ENCODE results near the gene KTN1. TPM values are rescaled to one million over a fixed set of nuclear protein-coding genes. Genes with fewer than 3 reads are reported as not detected.

Gene KTN1
- polyA plus RNA-seq, 3 donors = 4.6 to 31.4 (median 17.9) TPM

- H3K36me3 ChIP-seq (replicated peaks in 1 of 2; ENCODE audit: control insufficient read depth in 1 of 2, insufficient read depth in 2 of 2, low read length in 2 of 2) = no peaks in the 10 kb centered on the region
- H3K27me3 ChIP-seq (ENCODE audit: control insufficient read depth in 2 of 2, insufficient read depth in 2 of 2, low read length in 2 of 2) = no peaks in the 10 kb centered on the region
- Mint-ChIP-seq H3K27ac (peak overlapping the region in 5 of 7 donors; percentile 61 to 83 (median 82)), H3K9me3 (no peaks in the 10 kb centered on the region), H3K4me1 (peaks cover 31% of the 10 kb centered on the region), H3K4me3 (peak overlapping the region; percentile 90 to 94), H3K36me3 (no peaks in the 10 kb centered on the region), H3K27me3 (ENCODE audit: low read depth in 3 of 3) (peaks cover 0 to 2% (median 2%) of the 10 kb centered on the region in 3 donors)
- H2AFZ ChIP-seq (ENCODE audit: insufficient read depth, low read depth, low read length, poor library complexity, severe bottlenecking) = peak overlapping the region; percentile 69
- peaks cover 60% of the 10 kb centered on the region for H3K79me2 ChIP-seq (ENCODE audit: insufficient read depth, low read length)
- peak overlapping the region; percentile 78 for H3K9ac ChIP-seq (ENCODE audit: insufficient read depth, low read length, poor library complexity, severe bottlenecking)
- no peak for DNase-seq
- no peaks in the 10 kb centered on the region for H3K9me3 ChIP-seq (replicated peaks in 1 of 2; ENCODE audit: control insufficient read depth in 1 of 2, insufficient read depth in 1 of 2, low read length in 2 of 2)
- peak overlapping the region in 1 of 2 donors; percentile 64 for H3K27ac ChIP-seq (ENCODE audit: low read depth in 1 of 2, low read length in 2 of 2)
- peaks cover 54% of the 10 kb centered on the region for H4K20me1 ChIP-seq (ENCODE audit: insufficient read depth, low read length)
- H3K4me2 ChIP-seq (replicated peaks; ENCODE audit: extremely low read depth, low read length, poor library complexity, severe bottlenecking) = peak overlapping the region; percentile 84
- intact Hi-C loops (cut with micrococcal nuclease) = no loop called here
- H3K4me3 ChIP-seq (replicated peaks in 1 of 3; ENCODE audit: low read depth in 2 of 3, low read length in 3 of 3) = peak overlapping the region; percentile 74 to 81 (median 80)
- WGBS (ENCODE audit: insufficient coverage) = 5% methylated on average over 5 of the region's 6 CpGs
- H3K4me1 ChIP-seq (ENCODE audit: control insufficient read depth in 1 of 2, insufficient read depth in 2 of 2, low read length in 2 of 2) = peaks cover 35 to 48% of the 10 kb centered on the region in 2 donors
- TF ChIP-seq CTCF (IDR thresholded peaks at IDR 0.05) = no peak
Measured at GRCh38 chr14:55581342-55581771, 1.4 kb downstream of the KTN1 start.

GRCh38 chr14:55582746-55583145, 2.7 kb downstream of the KTN1 start:
- 20% methylated on average over 1 of the region's 2 CpGs for WGBS (ENCODE audit: insufficient coverage)
- Mint-ChIP-seq H3K36me3 (no peaks in the 10 kb centered on the region), H3K4me3 (peak overlapping the region; percentile 35 to 42), H3K9me3 (no peaks in the 10 kb centered on the region), H3K4me1 (peaks cover 39% of the 10 kb centered on the region), H3K27ac (peak overlapping the region in 6 of 7 donors; percentile 25 to 64 (median 40)), H3K27me3 (ENCODE audit: low read depth in 3 of 3) (peaks cover 0 to 2% (median 2%) of the 10 kb centered on the region in 3 donors)
- H3K4me1 ChIP-seq (ENCODE audit: control insufficient read depth in 1 of 2, insufficient read depth in 2 of 2, low read length in 2 of 2) = peaks cover 35 to 48% of the 10 kb centered on the region in 2 donors
- peak overlapping the region in 1 of 2 donors; percentile 68 for H3K27ac ChIP-seq (ENCODE audit: low read depth in 1 of 2, low read length in 2 of 2)
- H3K79me2 ChIP-seq (ENCODE audit: insufficient read depth, low read length) = peaks cover 73% of the 10 kb centered on the region
- H3K4me2 ChIP-seq (replicated peaks; ENCODE audit: extremely low read depth, low read length, poor library complexity, severe bottlenecking) = peak overlapping the region; percentile 57
- no peak for TF ChIP-seq CTCF (IDR thresholded peaks at IDR 0.05)
- H2AFZ ChIP-seq (ENCODE audit: insufficient read depth, low read depth, low read length, poor library complexity, severe bottlenecking) = no peak overlapping the region
- H3K4me3 ChIP-seq (replicated peaks in 1 of 3; ENCODE audit: low read depth in 2 of 3, low read length in 3 of 3) = peak overlapping the region in 1 of 3 experiments; percentile 46
- DNase-seq = peak; percentile 9 to 47 (median 11)
- H3K36me3 ChIP-seq (replicated peaks in 1 of 2; ENCODE audit: control insufficient read depth in 1 of 2, insufficient read depth in 2 of 2, low read length in 2 of 2) = no peaks in the 10 kb centered on the region
- intact Hi-C loops (cut with micrococcal nuclease) = no loop called here
- no peak overlapping the region for H3K9ac ChIP-seq (ENCODE audit: insufficient read depth, low read length, poor library complexity, severe bottlenecking)
- no peaks in the 10 kb centered on the region for H3K9me3 ChIP-seq (replicated peaks in 1 of 2; ENCODE audit: control insufficient read depth in 1 of 2, insufficient read depth in 1 of 2, low read length in 2 of 2)
- H4K20me1 ChIP-seq (ENCODE audit: insufficient read depth, low read length) = peaks cover 68% of the 10 kb centered on the region
- no peaks in the 10 kb centered on the region for H3K27me3 ChIP-seq (ENCODE audit: control insufficient read depth in 2 of 2, insufficient read depth in 2 of 2, low read length in 2 of 2)

Measured in CD14-positive monocyte (primary cell).